ENCODE measurements around the gene NFE2L2. TPM values are rescaled to one million over a fixed set of nuclear protein-coding genes. Genes with fewer than 3 reads are reported as not detected.
A peak's percentile ranks its signal among the peaks of the same experiment; 100 is the strongest.

The NFE2L2 gene
- total and polyA plus RNA-seq, 9 of the 15 experiments (the other 6 are each of a cell fraction or from before 2014, with no cell fraction given), result 29.3 to 120 (median 59.3) TPM

GRCh38 chr2:177186038-177186437, 78.5 kb downstream of the NFE2L2 start (continued):
- peak; percentile 63 for TF ChIP-seq MGA (IDR thresholded peaks at IDR 0.05)
- TF ChIP-seq L3MBTL2 (IDR thresholded peaks at IDR 0.05), result peak; percentile 81
- TF ChIP-seq TRIM24 (IDR thresholded peaks at IDR 0.05), result peak; percentile 48 to 68; a peak in 3 of 4 replicates

Measured in K562 (cell line).